22Rv1 (cell line): ENCODE data around the gene PBX1.

Experiments used
- ZFX ChIP-seq: fragments of 450-650 bp; IDR thresholded peaks from 2 replicates; pipeline ENCODE4 v1.6.1; 2017; ENCODE audit warnings: antibody characterized with exemption, borderline replicate concordance
- TF ChIP-seq, protein P1 (sequence below): fragments of 450-650 bp; IDR thresholded peaks from 2 replicates; pipeline ENCODE4 v1.5.1; 2017; ENCODE audit warnings: mild to moderate bottlenecking

DNA sequence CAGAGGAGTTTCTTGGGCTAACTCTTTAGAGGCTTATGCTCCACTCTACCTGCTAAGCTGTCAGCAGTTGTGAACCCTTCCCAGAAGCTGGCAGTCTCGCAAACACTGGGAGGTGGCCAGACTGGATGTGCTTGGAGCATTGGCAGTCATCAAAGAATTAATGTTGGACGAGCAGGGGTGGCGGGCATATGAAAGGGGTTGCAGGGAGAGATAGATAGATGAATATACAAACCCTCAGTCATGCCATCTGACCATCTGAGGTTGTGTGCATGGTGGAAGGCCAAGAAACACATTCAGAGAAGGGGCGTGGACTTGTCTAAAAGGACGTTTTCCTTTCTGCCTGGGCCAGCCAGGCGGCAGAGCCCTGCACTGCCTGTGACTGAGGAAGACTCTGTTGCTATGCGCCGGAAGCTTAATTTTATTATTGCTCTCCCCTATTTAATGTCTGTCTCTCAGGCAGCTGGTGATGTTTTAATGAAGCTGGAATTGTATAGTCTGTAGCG, 164.4 kb downstream of the PBX1 start:
- TF ChIP-seq, protein P1, sequence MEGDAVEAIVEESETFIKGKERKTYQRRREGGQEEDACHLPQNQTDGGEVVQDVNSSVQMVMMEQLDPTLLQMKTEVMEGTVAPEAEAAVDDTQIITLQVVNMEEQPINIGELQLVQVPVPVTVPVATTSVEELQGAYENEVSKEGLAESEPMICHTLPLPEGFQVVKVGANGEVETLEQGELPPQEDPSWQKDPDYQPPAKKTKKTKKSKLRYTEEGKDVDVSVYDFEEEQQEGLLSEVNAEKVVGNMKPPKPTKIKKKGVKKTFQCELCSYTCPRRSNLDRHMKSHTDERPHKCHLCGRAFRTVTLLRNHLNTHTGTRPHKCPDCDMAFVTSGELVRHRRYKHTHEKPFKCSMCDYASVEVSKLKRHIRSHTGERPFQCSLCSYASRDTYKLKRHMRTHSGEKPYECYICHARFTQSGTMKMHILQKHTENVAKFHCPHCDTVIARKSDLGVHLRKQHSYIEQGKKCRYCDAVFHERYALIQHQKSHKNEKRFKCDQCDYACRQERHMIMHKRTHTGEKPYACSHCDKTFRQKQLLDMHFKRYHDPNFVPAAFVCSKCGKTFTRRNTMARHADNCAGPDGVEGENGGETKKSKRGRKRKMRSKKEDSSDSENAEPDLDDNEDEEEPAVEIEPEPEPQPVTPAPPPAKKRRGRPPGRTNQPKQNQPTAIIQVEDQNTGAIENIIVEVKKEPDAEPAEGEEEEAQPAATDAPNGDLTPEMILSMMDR = no peak
- TF ChIP-seq ZFX = no peak
